K562 treated with DMSO at 1 percent for 4 hours (cell line): Measurements from ENCODE around the gene SH2D5. TPM values are rescaled to one million over a fixed set of nuclear protein-coding genes. Genes with fewer than 3 reads are reported as not detected.

Source experiments
- total RNA-seq: library from RNA; unstranded; fragments of 300-600 nt; gene quantifications from 2 replicates; pipeline ENCODE4 v1.2.3, GENCODE V29; 2022; ENCODE audit not compliant: insufficient read depth

Gene SH2D5
- 0.18 TPM in 1 of 2 replicates, not detected in the other for total RNA-seq

DNA sequence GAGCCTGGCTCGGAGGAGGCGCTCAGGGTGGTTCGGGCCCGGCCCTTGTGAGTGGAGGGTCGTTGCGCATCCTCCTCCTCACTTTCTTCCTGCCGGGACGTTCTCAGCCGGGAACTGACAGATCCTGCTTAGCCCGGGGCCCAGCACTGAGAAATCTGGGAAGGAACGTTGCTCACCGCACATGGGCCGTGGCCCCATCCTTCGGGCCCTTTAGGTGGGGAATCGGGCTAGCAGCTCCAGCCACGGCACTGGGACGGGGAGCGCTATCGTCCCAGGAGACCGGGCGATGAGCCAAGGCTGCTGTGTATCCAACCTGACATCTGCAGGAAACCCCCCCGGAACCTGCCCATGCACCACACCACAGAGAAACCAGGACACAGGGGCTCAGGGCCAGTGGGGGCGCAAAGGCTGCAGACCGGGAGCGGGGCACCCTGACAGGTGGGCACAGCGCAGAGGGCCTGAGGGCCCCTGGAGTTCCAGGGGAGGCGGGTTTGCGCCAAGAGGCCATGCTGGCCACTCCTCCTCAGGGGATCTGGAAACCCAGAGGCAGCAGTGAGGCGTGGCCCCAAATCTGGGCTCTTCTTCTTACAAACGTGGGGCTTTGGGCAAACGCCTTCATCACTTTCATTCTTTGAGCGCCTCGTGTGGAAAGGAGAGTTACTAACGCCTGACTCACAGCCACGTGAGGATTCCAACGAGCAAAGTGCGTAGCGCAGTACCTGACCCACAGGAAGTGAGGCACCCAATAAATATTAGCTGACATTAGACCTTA, at the start of gene SH2D5:
TSS of gene SH2D5 (minus strand) at position 116 of the 772 bp plus-strand sequence. CDS start 4,659 bp downstream, outside the sequence.

DNA sequence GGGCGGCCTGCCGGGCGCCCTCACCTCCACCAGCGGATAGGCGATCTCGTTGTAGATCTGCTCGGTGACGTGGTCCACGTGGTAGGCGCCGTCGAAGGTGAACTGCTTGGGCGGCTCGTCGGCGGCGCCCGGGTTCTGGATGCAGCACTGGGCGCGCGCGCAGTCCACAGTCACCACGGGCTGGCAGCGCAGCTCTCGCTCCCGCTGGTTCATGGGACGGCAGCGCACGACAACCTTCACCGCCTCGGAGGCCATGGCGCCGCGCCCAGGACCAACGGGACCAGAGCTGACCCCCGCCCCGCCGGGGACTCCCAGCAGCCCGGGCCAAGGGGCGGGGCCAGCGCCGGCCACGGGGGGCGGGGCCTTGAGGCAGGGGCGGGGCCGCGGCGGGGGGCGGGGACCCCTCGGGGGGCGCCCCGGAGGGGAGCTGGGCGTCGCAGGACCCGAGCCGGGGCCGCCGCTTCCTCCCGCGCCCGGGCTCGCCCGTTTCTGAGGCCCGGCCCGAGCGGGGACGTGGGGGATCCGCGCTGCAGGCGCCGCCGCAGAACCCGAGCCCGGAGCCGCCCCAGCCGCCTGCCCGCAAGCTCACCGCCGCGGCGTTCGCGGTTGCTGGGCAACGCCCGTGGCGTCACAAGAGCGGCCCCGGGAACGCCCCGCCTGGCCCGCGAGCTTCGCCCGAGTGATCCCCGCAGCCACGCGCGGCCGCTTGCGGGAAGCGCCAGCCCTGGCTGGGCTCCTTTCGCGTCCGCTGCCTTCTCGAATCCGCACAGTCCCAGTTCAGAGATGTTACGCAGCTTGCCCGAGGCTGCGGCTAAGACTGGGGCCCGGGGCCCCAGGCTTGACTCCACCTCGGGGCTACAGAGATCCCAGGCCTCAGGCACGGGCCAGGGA, 14.8 kb downstream of the SH2D5 start, which contains the start of gene KIF17:
TSS of gene KIF17 (minus strand) at position 556 of the 891 bp plus-strand sequence. CDS start at position 255, 301 bp downstream.

Other genes starting within 250 kb of the SH2D5 start
- 1.9 and 2.5 TPM in 2 replicates for gene CAMK2N1, start 246.5 kb downstream of the SH2D5 start, total RNA-seq
- gene MUL1, start 224.6 kb downstream of the SH2D5 start, total RNA-seq: 39.1 and 43.1 TPM in 2 replicates
- gene FAM43B, start 180.1 kb downstream of the SH2D5 start, total RNA-seq: 0.30 TPM in 1 of 2 replicates, not detected in the other
- gene CDA, start 143.6 kb downstream of the SH2D5 start, total RNA-seq: not detected in 2 replicates
- 55.4 and 58.0 TPM in 2 replicates for gene PINK1, start 99.2 kb downstream of the SH2D5 start, total RNA-seq
- gene DDOST, start 71.3 kb downstream of the SH2D5 start, total RNA-seq: 314 and 353 TPM in 2 replicates
- not detected in 2 replicates for gene KIF17, start 14.7 kb downstream of the SH2D5 start, total RNA-seq
- gene HP1BP3, start 54.6 kb upstream of the SH2D5 start, total RNA-seq: 173 and 251 TPM in 2 replicates